Neural progenitor cell (in vitro differentiated cells): ENCODE measurements around the gene DUS1L. TPM values are rescaled to one million over a fixed set of nuclear protein-coding genes. Genes with fewer than 3 reads are reported as not detected.
A peak's percentile ranks its signal among the peaks of the same experiment; 100 is the strongest.

Experiments
- DNase-seq: peaks from one replicate; pipeline ENCODE4 v3.0.0-alpha.2; 2016; ENCODE audit warnings: low spot score
- H2AFZ ChIP-seq: fragments of 200-600 bp; sonication (generic); replicated peaks from 2 replicates; pipeline ENCODE4 v1.6.1; 2016; ENCODE audit warnings: antibody characterized with exemption
- H3F3A ChIP-seq: fragments of 200-600 bp; sonication (generic); 2 replicates; pipeline ENCODE4 v1.6.1; 2016; ENCODE audit warnings: antibody characterized with exemption, low read depth
- H3K27ac ChIP-seq: fragments of 200-600 bp; sonication (generic); 2 replicates; pipeline ENCODE4 v1.5.1; 2016; ENCODE audit warnings: mild to moderate bottlenecking
- H3K27me3 ChIP-seq: fragments of 200-600 bp; sonication (generic); 2 replicates; pipeline ENCODE4 v1.6.1; 2016; ENCODE audit warnings: mild to moderate bottlenecking, moderate library complexity
- H3K36me3 ChIP-seq: fragments of 200-600 bp; sonication (generic); 2 replicates; pipeline ENCODE4 v1.5.1; 2016
- H3K4me1 ChIP-seq: fragments of 200-600 bp; sonication (generic); 2 replicates; pipeline ENCODE4 v1.6.1; 2016; ENCODE audit warnings: mixed run types
- H3K4me2 ChIP-seq: fragments of 200-600 bp; sonication (generic); 2 replicates; pipeline ENCODE4 v1.6.1; 2016
- H3K4me3 ChIP-seq: fragments of 200-600 bp; sonication (generic); 2 replicates; pipeline ENCODE4 v1.5.1; 2016
- H3K79me2 ChIP-seq: fragments of 200-600 bp; sonication (generic); 2 replicates; pipeline ENCODE4 v1.6.1; 2016; ENCODE audit warnings: low read depth
- H3K9ac ChIP-seq: fragments of 200-600 bp; sonication (generic); 2 replicates; pipeline ENCODE4 v1.6.1; 2016
- H3K9me3 ChIP-seq: fragments of 200-600 bp; sonication (generic); 2 replicates; pipeline ENCODE4 v1.5.1; 2016; ENCODE audit warnings: low read depth
- H4K20me1 ChIP-seq: fragments of 200-600 bp; sonication (generic); 2 replicates; pipeline ENCODE4 v1.6.1; 2016; ENCODE audit warnings: low read depth
- H3K27ac Mint-ChIP-seq: 3 replicates; pipeline ENCODE4 v1.8.0; 2021; ENCODE audit warnings: mixed read lengths
- H3K27me3 Mint-ChIP-seq: 2 replicates; pipeline ENCODE4 v1.8.0; 2022; ENCODE audit warnings: low read depth, mild to moderate bottlenecking, inconsistent platforms, moderate library complexity, mixed read lengths; ENCODE audit not compliant: insufficient read depth
- H3K36me3 Mint-ChIP-seq: 3 replicates; pipeline ENCODE4 v1.8.0; 2021; ENCODE audit warnings: mixed read lengths
- H3K4me1 Mint-ChIP-seq: 3 replicates; pipeline ENCODE4 v1.8.0; 2021; ENCODE audit warnings: mixed read lengths
- H3K4me3 Mint-ChIP-seq: 3 replicates; pipeline ENCODE4 v1.8.0; 2021; ENCODE audit warnings: mild to moderate bottlenecking, moderate library complexity, mixed read lengths
- H3K9me3 Mint-ChIP-seq: 3 replicates; pipeline ENCODE4 v1.8.0; 2020; ENCODE audit warnings: mixed read lengths
- EZH2 ChIP-seq: fragments of 200-600 bp; sonication (generic); IDR thresholded peaks from 2 replicates; pipeline ENCODE4 v1.6.1; 2017; ENCODE audit warnings: antibody characterized with exemption, mild to moderate bottlenecking, moderate library complexity
- EZH2phosphoT487 ChIP-seq: fragments of 200-600 bp; sonication (generic); IDR thresholded peaks from 2 replicates; pipeline ENCODE4 v1.6.1; 2017; ENCODE audit warnings: antibody characterized with exemption
- total RNA-seq: library from RNA; depleted of rRNA; stranded (reverse); fragments of >200 nt; gene quantifications from 2 replicates; pipeline ENCODE4 v1.2.3, GENCODE V29; 2015; ENCODE audit warnings: low replicate concordance
- TF ChIP-seq, protein P1 (sequence below): fragments of 200-600 bp; sonication (generic); IDR thresholded peaks from 2 replicates; pipeline ENCODE4 v1.5.1; 2017; ENCODE audit warnings: antibody characterized with exemption, mild to moderate bottlenecking

Gene DUS1L
- total RNA-seq, 1 donor from 2014 or later, result 54.5 TPM

DNA sequence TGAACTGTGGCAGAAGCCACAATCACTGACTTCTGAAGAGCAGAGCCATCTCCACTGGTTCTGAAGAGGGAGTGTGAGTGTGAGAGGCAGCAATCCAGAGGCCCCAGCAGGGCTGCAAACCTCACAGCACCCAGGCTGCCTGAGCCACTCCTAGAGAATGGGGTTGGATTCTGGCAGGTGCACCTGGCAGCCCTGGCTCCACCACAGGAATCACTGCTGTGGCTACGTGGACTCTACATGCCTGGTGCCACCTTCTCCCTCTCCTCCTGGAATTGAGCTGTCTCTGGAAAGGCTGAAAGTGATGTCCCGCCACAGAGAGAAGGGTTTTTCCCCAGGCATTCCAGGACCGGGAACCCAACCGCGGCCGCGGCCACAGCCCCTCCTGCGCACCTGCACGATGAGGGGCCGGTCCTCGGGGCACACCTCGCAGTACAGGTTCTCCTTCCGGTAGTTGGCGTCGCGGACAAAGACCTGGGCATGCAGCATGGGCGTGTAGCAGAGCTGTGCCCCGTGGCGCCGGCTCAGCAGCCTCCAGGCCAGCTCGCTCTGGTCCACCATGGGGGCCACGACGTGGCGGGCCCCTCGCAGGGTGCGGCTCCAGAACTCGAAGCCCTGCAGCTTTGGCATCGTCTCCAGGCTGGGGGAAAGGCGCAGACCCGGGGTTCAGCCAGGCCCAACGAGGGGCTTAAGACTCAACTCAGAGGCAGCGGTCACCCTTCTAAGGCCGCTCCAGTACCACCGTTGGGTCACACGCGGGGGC lies 991 bp downstream of the DUS1L start:
- no peak for DNase-seq
- Mint-ChIP-seq H3K4me1 (peaks cover 10% of the 10 kb centered on the region), H3K36me3 (peaks cover 3% of the 10 kb centered on the region), H3K4me3 (peak overlapping the region; percentile 80), H3K27ac (no peak overlapping the region), H3K9me3 (no peaks in the 10 kb centered on the region), H3K27me3 (peaks cover 5% of the 10 kb centered on the region)
- Histone ChIP-seq H3K9me3 (no peaks in the 10 kb centered on the region), H3K27ac (no peak overlapping the region), H3F3A (no peaks in the 10 kb centered on the region), H4K20me1 (no peaks in the 10 kb centered on the region), H3K4me3 (peak overlapping the region; percentile 76), H3K27me3 (no peaks in the 10 kb centered on the region), H2AFZ (no peak overlapping the region), H3K36me3 (no peaks in the 10 kb centered on the region), H3K9ac (peak overlapping the region; percentile 87), H3K4me2 (peak overlapping the region; percentile 100), H3K79me2 (peaks cover 12% of the 10 kb centered on the region), H3K4me1 (peaks cover 6% of the 10 kb centered on the region)
- TF ChIP-seq EZH2phosphoT487 (no peak), EZH2 (no peak)
- TF ChIP-seq, protein P1, sequence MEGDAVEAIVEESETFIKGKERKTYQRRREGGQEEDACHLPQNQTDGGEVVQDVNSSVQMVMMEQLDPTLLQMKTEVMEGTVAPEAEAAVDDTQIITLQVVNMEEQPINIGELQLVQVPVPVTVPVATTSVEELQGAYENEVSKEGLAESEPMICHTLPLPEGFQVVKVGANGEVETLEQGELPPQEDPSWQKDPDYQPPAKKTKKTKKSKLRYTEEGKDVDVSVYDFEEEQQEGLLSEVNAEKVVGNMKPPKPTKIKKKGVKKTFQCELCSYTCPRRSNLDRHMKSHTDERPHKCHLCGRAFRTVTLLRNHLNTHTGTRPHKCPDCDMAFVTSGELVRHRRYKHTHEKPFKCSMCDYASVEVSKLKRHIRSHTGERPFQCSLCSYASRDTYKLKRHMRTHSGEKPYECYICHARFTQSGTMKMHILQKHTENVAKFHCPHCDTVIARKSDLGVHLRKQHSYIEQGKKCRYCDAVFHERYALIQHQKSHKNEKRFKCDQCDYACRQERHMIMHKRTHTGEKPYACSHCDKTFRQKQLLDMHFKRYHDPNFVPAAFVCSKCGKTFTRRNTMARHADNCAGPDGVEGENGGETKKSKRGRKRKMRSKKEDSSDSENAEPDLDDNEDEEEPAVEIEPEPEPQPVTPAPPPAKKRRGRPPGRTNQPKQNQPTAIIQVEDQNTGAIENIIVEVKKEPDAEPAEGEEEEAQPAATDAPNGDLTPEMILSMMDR, result no peak

DNA sequence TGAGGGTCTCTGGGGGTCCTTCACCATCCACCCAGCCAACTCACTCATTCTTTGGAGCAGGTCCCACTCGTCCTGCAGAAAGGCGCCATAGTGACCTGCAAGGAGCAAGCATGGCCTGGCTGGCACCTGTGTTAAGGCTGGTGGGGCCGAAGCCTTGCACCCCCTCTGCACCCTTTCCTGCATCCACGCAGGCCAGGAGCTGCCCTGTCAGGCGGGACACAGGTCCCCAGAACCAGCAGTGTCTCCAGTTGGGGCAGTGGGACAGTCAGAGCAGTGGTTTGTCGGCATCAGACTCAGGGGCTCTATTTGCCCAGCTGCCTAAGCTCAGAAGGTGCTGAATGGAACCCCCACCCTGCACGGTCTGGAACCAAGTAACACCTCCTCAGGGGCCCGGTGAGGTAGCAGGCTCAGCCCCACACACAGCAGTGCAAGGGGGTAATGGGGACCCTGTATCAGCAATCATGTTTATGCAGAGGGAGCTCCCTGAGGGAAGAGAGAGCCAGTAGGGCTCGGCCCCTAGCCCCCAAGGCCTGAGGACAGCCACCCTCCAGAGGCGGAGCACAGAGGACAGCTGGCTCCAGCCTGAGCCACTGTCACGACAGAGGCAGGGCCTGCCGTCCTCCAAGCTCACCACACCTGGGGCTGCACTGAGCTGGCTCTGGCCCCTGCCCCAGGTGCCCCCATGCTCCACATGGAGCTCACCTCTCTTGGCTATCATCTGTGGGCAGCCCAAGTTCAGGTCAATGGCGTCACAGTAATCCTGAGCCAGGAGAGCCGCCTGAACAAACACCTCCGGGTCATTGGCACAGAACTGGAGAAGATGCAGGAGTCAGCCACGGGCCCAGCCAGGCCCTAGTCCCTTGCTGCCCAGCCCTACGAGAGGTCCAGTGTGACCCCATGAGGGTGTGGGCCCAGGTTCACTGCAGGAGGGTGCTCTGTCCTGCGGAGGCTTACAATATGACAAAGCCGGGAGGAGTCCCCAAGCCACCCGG lies 1.9 kb downstream of the DUS1L start:
- DNase-seq, result no peak

DNA sequence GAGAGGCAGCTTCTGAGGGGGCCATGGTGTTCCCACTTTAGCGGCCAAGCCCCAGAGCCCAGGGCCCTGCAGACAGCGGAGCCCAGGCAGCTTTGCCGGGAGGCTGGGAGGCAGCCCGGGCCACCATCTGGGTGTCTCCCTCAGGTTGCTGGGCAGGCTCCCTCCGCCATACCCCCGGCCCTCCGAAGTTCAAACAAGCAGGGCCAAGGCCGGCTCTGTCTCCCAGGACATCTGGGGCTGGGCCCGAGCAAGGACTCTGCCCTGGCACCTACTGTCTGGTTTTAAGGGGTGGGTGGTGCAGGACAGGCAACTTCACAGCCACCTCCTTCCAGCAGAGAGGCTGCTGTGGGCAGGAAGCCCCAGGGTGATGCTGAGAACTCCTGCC lies 2.6 kb downstream of the DUS1L start:
- Histone ChIP-seq H3K9me3 (no peaks in the 10 kb centered on the region), H3F3A (no peaks in the 10 kb centered on the region), H3K36me3 (no peaks in the 10 kb centered on the region), H3K4me1 (peaks cover 6% of the 10 kb centered on the region), H3K9ac (no peak overlapping the region), H2AFZ (no peak overlapping the region), H3K79me2 (peaks cover 12% of the 10 kb centered on the region), H3K27me3 (no peaks in the 10 kb centered on the region), H3K4me3 (no peak overlapping the region), H3K4me2 (no peak overlapping the region), H3K27ac (no peak overlapping the region), H4K20me1 (no peaks in the 10 kb centered on the region)
- TF ChIP-seq EZH2phosphoT487 (no peak), EZH2 (no peak)
- TF ChIP-seq, protein P1, result no peak
- H3K9me3 Mint-ChIP-seq, result no peaks in the 10 kb centered on the region
- H3K36me3 Mint-ChIP-seq, result peaks cover 3% of the 10 kb centered on the region
- no peak overlapping the region for H3K27ac Mint-ChIP-seq
- DNase-seq, result no peak
- H3K27me3 Mint-ChIP-seq, result peaks cover 5% of the 10 kb centered on the region
- H3K4me3 Mint-ChIP-seq, result no peak overlapping the region
- peaks cover 10% of the 10 kb centered on the region for H3K4me1 Mint-ChIP-seq

More for the DNA sequence above, 1.9 kb downstream of the DUS1L start:
- no peak overlapping the region for H3K9ac ChIP-seq
- Mint-ChIP-seq H3K4me1 (peaks cover 10% of the 10 kb centered on the region), H3K27me3 (peaks cover 5% of the 10 kb centered on the region), H3K27ac (no peak overlapping the region), H3K9me3 (no peaks in the 10 kb centered on the region), H3K4me3 (peak overlapping the region; percentile 80), H3K36me3 (peaks cover 3% of the 10 kb centered on the region)
- H3K4me3 ChIP-seq, result no peak overlapping the region
- no peaks in the 10 kb centered on the region for H4K20me1 ChIP-seq
- no peaks in the 10 kb centered on the region for H3F3A ChIP-seq
- no peaks in the 10 kb centered on the region for H3K27me3 ChIP-seq
- H3K9me3 ChIP-seq, result no peaks in the 10 kb centered on the region
- H3K79me2 ChIP-seq, result peaks cover 12% of the 10 kb centered on the region
- peaks cover 6% of the 10 kb centered on the region for H3K4me1 ChIP-seq
- no peaks in the 10 kb centered on the region for H3K36me3 ChIP-seq
- H2AFZ ChIP-seq, result no peak overlapping the region
- peak overlapping the region; percentile 100 for H3K4me2 ChIP-seq
- H3K27ac ChIP-seq, result no peak overlapping the region
- TF ChIP-seq EZH2 (no peak), EZH2phosphoT487 (no peak)
- TF ChIP-seq, protein P1, result no peak
